PC-3 (cell line): ENCODE data around the gene HERC2. TPM values are rescaled to one million over a fixed set of nuclear protein-coding genes. Genes with fewer than 3 reads are reported as not detected.
"Not testable (repeated sequence)": the region's sequence is repeated elsewhere in the genome, so short reads cannot be mapped to it uniquely, and the experiment has no call there.

Experiments
- ATAC-seq: fragments of 200-7000 bp; cut with Tn5 transposase; 2 replicates; pipeline ENCODE4 v1.9.1; 2020; ENCODE audit warnings: mild to moderate bottlenecking, moderate library complexity
- BruUV-seq: library from RNA; stranded (reverse); fragments of 400-500 nt; replicated peaks from 2 replicates; lab custom pipeline; 2021; lab: Mats Ljungman, UMichigan
- CTCF ChIA-PET: fragments of 300-600 bp; sonication (Branson Sonifier 250); formaldehyde crosslinking; loops from one replicate; lab custom pipeline; 2022; ENCODE audit warnings: antibody characterized with exemption; lab: Charles Lee
- POLR2A ChIA-PET: fragments of 300-600 bp; sonication (Branson Sonifier 250); formaldehyde crosslinking; loops from one replicate; lab custom pipeline; 2022; ENCODE audit warnings: antibody characterized with exemption; ENCODE audit not compliant: unreplicated experiment; lab: Charles Lee
- DNase-seq: peaks from one replicate; pipeline ENCODE4 v3.0.0-alpha.2; 2015
- H2AFZ ChIP-seq: fragments of 300-600 bp; sonication (generic); 2 replicates; pipeline ENCODE4 v1.6.0; 2016; ENCODE audit warnings: antibody characterized with exemption, low read length
- H3F3A ChIP-seq: fragments of 300-600 bp; sonication (generic); one replicate; pipeline ENCODE4 v1.6.0; 2017; ENCODE audit warnings: antibody characterized with exemption, low read length, control low read depth, mild to moderate bottlenecking; ENCODE audit not compliant: unreplicated experiment
- H3K27ac ChIP-seq: fragments of 300-600 bp; sonication (generic); 2 replicates; pipeline ENCODE4 v1.5.1; 2016; ENCODE audit warnings: mild to moderate bottlenecking, low read length
- H3K27me3 ChIP-seq: fragments of 300-600 bp; sonication (generic); 2 replicates; pipeline ENCODE4 v1.6.1; 2016; ENCODE audit warnings: low read length, mixed read lengths
- H3K36me3 ChIP-seq: fragments of 300-600 bp; sonication (generic); 2 replicates; pipeline ENCODE4 v1.6.1; 2016; ENCODE audit warnings: low read depth, mixed run types, low read length, mixed read lengths
- H3K4me1 ChIP-seq: fragments of 300-600 bp; sonication (generic); 2 replicates; pipeline ENCODE4 v1.5.1; 2016; ENCODE audit warnings: low read length; ENCODE audit not compliant: insufficient read depth
- H3K4me2 ChIP-seq: fragments of 300-600 bp; sonication (generic); 2 replicates; pipeline ENCODE4 v1.6.0; 2016; ENCODE audit warnings: low read length
- H3K4me3 ChIP-seq: fragments of 300-600 bp; sonication (generic); 2 replicates; pipeline ENCODE4 v1.5.1; 2016; ENCODE audit warnings: mild to moderate bottlenecking, low read length, mixed read lengths
- H3K79me2 ChIP-seq: fragments of 300-600 bp; sonication (generic); 2 replicates; pipeline ENCODE4 v1.6.1; 2017; ENCODE audit warnings: low read length, mixed read lengths
- H3K9ac ChIP-seq: fragments of 300-600 bp; sonication (generic); 2 replicates; pipeline ENCODE4 v1.6.0; 2016; ENCODE audit warnings: mild to moderate bottlenecking, low read length
- H3K9me2 ChIP-seq: fragments of 300-600 bp; sonication (generic); replicated peaks from 2 replicates; pipeline ENCODE4 v1.6.1; 2016; ENCODE audit warnings: mixed run types, low read length, mixed read lengths
- H3K9me3 ChIP-seq: fragments of 300-600 bp; sonication (generic); 2 replicates; pipeline ENCODE4 v1.6.1; 2016; ENCODE audit warnings: low read length, mixed read lengths
- H4K20me1 ChIP-seq: fragments of 300-600 bp; sonication (generic); 2 replicates; pipeline ENCODE4 v1.6.1; 2016; ENCODE audit warnings: low read length, mixed read lengths
- EZH2 ChIP-seq: fragments of 300-600 bp; sonication (generic); IDR thresholded peaks from one replicate; pipeline ENCODE4 v1.6.1; 2017; ENCODE audit warnings: antibody characterized with exemption, mild to moderate bottlenecking, low read length; ENCODE audit not compliant: unreplicated experiment
- EZH2phosphoT487 ChIP-seq: fragments of 300-600 bp; sonication (generic); IDR thresholded peaks from 2 replicates; pipeline ENCODE4 v1.6.1; 2018; ENCODE audit warnings: mild to moderate bottlenecking, antibody characterized with exemption, low read length, borderline replicate concordance
- intact Hi-C: fragments of 100-400 bp; cut with micrococcal nuclease; formaldehyde crosslinking; loops from 2 replicates; pipeline ENCODE4 v1.9.0; 2023
- total RNA-seq: library from RNA; depleted of rRNA; stranded (reverse); fragments of >200 nt; gene quantifications from 2 replicates; pipeline ENCODE4 v1.2.3, GENCODE V29; 2014
- TF ChIP-seq, protein P1 (sequence below): fragments of 300-600 bp; sonication (generic); conservative IDR thresholded peaks from 2 replicates; pipeline ENCODE4 v1.5.1; 2017; ENCODE audit warnings: antibody characterized with exemption, low read depth, mild to moderate bottlenecking, low read length

Gene HERC2
- total RNA-seq, 1 experiment from 2014 or later: 45.9 TPM

GRCh38 chr15:28178290-28178689 is 143.7 kb downstream of the HERC2 start:
- no peak for DNase-seq
- ChIA-PET CTCF (no interaction called here), POLR2A (no interaction called here)
- no peaks in the 10 kb centered on the region for H3K9me2 ChIP-seq
- no peak overlapping the region for H3K27ac ChIP-seq
- no peaks in the 10 kb centered on the region for H3K79me2 ChIP-seq
- no peak overlapping the region for H3K4me2 ChIP-seq
- H3K9me3 ChIP-seq: no peaks in the 10 kb centered on the region
- intact Hi-C loops: no loop called here
- H4K20me1 ChIP-seq: no peaks in the 10 kb centered on the region
- no peak overlapping the region for H3K4me3 ChIP-seq
- no peak overlapping the region for H3K9ac ChIP-seq
- H2AFZ ChIP-seq: no peak overlapping the region
- no peak for ATAC-seq
- no peaks in the 10 kb centered on the region for H3K4me1 ChIP-seq
- TF ChIP-seq, protein P1, sequence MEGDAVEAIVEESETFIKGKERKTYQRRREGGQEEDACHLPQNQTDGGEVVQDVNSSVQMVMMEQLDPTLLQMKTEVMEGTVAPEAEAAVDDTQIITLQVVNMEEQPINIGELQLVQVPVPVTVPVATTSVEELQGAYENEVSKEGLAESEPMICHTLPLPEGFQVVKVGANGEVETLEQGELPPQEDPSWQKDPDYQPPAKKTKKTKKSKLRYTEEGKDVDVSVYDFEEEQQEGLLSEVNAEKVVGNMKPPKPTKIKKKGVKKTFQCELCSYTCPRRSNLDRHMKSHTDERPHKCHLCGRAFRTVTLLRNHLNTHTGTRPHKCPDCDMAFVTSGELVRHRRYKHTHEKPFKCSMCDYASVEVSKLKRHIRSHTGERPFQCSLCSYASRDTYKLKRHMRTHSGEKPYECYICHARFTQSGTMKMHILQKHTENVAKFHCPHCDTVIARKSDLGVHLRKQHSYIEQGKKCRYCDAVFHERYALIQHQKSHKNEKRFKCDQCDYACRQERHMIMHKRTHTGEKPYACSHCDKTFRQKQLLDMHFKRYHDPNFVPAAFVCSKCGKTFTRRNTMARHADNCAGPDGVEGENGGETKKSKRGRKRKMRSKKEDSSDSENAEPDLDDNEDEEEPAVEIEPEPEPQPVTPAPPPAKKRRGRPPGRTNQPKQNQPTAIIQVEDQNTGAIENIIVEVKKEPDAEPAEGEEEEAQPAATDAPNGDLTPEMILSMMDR: no peak
- no peak for TF ChIP-seq EZH2phosphoT487
- no peak for TF ChIP-seq EZH2
- no peaks in the 10 kb centered on the region for H3F3A ChIP-seq
- no TSS peak for BruUV-seq
- H3K27me3 ChIP-seq: no peaks in the 10 kb centered on the region
- peaks cover 25% of the 10 kb centered on the region; the same call in 1 of the 2 replicates for H3K36me3 ChIP-seq

DNA sequence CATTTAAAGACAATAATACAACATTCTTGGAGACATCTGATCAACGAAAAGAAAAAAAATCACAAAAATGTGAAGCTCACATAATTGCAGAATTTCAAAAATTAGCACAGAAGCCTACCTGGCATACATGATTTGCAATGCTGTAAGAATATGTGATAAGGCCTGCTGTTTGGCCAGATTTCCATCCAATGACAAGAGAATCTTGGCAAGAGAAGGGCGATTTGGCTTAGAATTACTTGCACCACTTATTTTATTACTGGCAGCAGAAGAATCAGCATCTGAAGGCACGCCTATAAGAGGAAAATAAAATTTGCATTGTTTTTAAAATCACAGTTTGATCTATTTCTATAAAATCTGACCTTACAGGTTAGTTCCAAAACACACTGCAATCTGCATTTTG is 152.6 kb downstream of the HERC2 start:
- H3K36me3 ChIP-seq: peaks cover 28% of the 10 kb centered on the region
- H3K27ac ChIP-seq: no peak overlapping the region
- H3K4me2 ChIP-seq: no peak overlapping the region
- H3K4me3 ChIP-seq: no peak overlapping the region
- no peaks in the 10 kb centered on the region for H3K79me2 ChIP-seq
- no peak overlapping the region for H3K9ac ChIP-seq
- ChIA-PET CTCF (no interaction called here), POLR2A (no interaction called here)
- ATAC-seq (no peak), DNase-seq (no peak)
- BruUV-seq: no TSS peak
- intact Hi-C loops: no loop called here
- H3K4me1 ChIP-seq: no peaks in the 10 kb centered on the region
- H3K9me2 ChIP-seq: no peaks in the 10 kb centered on the region
- H3K9me3 ChIP-seq: no peaks in the 10 kb centered on the region
- H4K20me1 ChIP-seq: no peaks in the 10 kb centered on the region
- TF ChIP-seq EZH2phosphoT487 (no peak), EZH2 (no peak)
- TF ChIP-seq, protein P1: no peak
- H2AFZ ChIP-seq: no peak overlapping the region
- H3K27me3 ChIP-seq: no peaks in the 10 kb centered on the region
- no peaks in the 10 kb centered on the region for H3F3A ChIP-seq

DNA sequence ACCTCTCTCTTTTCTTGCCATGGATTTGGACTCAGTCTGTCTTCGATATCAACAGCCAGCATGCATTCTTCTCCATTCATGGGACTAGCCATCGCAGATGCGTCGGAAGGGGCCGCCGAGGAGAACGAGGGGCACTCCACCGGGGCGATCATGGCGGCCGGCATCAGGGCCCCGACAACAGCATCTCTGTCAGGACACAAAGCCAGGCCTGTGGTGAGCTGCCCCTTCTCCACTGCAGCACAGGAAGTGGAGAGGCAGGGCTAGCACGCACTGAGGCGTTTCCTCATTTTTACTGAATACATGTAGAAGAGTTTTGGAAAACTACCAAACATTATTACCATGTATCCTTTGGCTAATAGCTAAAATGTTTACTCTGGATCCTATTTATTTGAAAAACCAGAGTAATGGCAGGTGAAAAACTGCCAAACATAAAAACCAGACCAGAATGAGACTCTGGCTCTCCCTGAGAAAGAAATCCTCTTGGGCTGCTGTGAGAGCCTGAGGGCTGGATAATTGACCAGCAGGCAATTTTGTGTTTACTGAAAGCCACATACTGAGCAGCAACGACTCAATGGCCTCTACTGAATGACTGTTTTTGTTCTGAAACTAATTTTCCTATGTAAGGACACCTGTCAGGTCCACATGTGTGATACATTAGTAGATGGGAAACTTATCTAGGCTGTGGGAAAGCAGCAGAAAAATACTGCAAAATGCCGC is 153.4 kb downstream of the HERC2 start:
- intact Hi-C loops, ATAC-seq: not testable (repeated sequence)

More for the DNA sequence above, 153.4 kb downstream of the HERC2 start:
- H3K9ac ChIP-seq, H3K27ac ChIP-seq, DNase-seq, H4K20me1 ChIP-seq, H2AFZ ChIP-seq, H3K9me3 ChIP-seq, H3K79me2 ChIP-seq, BruUV-seq, H3K4me2 ChIP-seq, CTCF ChIA-PET, H3K4me1 ChIP-seq, H3F3A ChIP-seq, H3K9me2 ChIP-seq, POLR2A ChIA-PET, H3K4me3 ChIP-seq, H3K27me3 ChIP-seq: not testable (repeated sequence)
- H3K36me3 ChIP-seq: peaks cover 31% of the 10 kb centered on the region
